Esophagus muscularis mucosa (tissue), 3 donors: Measurements from ENCODE around the gene CTSW.

Experiments used
- POLR2A ChIP-seq: fragments of 450-650 bp; IDR thresholded peaks from one replicate; pipeline ENCODE4 v1.6.1; 2017; ENCODE audit warnings: antibody characterized with exemption, moderate library complexity, mild to moderate bottlenecking, low read depth
- POLR2AphosphoS5 ChIP-seq, 2 donors: sonication (generic); formaldehyde crosslinking; IDR thresholded peaks; one replicate each; pipeline ENCODE4 v1.6.1; 2017; ENCODE audit warnings: antibody characterized with exemption in 2 of 2
- TF ChIP-seq, protein P1 (sequence below), 3 experiments: fragments of 200-600 bp in 2 of 3; fragments of 450-650 bp in 1 of 3; sonication (generic) in 2 of 3; IDR thresholded peaks; one replicate each; pipeline ENCODE4 v1.5.1; 2017 to 2019; ENCODE audit warnings: antibody characterized with exemption in 3 of 3, mild to moderate bottlenecking in 2 of 3, moderate library complexity in 1 of 3

DNA sequence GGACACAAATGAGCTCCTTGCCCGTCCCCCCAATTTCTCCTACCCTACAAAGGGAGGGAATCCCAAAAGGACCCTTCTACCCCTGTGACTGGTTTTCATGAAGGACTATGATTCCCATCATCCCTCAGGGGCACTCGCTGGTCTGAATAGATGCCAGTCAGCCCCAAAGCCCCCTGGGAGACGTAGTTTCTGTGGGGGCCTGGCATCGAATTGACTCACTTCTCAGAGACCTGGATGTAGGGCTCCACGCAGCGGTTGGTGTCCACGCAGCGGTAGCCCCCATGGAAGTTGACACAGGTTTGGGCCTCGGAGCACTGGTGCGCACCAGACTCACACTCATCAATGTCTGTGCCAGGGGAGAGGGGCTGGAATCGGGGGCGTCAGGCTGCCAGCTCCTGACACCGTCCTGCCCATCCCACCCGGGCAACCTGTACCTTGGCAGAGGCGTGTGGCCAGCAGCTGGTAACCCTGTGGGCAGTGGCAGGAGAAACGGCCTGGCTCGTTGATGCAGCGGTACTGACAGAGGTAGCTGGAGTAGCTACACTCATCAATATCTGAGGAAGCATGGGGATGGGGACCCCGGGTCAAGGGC lies 11.5 kb upstream of the CTSW start:
- TF ChIP-seq POLR2AphosphoS5 (IDR thresholded peaks at IDR 0.05) (no peak), POLR2A (no peak)
- TF ChIP-seq, protein P1, sequence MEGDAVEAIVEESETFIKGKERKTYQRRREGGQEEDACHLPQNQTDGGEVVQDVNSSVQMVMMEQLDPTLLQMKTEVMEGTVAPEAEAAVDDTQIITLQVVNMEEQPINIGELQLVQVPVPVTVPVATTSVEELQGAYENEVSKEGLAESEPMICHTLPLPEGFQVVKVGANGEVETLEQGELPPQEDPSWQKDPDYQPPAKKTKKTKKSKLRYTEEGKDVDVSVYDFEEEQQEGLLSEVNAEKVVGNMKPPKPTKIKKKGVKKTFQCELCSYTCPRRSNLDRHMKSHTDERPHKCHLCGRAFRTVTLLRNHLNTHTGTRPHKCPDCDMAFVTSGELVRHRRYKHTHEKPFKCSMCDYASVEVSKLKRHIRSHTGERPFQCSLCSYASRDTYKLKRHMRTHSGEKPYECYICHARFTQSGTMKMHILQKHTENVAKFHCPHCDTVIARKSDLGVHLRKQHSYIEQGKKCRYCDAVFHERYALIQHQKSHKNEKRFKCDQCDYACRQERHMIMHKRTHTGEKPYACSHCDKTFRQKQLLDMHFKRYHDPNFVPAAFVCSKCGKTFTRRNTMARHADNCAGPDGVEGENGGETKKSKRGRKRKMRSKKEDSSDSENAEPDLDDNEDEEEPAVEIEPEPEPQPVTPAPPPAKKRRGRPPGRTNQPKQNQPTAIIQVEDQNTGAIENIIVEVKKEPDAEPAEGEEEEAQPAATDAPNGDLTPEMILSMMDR (IDR thresholded peaks at IDR 0.05), result no peak
